B cell (primary cell): ENCODE data around the gene NPAT. TPM values are rescaled to one million over a fixed set of nuclear protein-coding genes. Genes with fewer than 3 reads are reported as not detected.

ENCODE experiments used
- ATAC-seq: fragments of 200-7000 bp; cut with Tn5 transposase; one replicate; pipeline ENCODE4 v1.10.0; 2021; ENCODE audit warnings: low read depth, mild to moderate bottlenecking, moderate number of reproducible peaks, moderate library complexity
- CTCF ChIA-PET: fragments of 350-600 bp; sonication (Branson Sonifier 250); formaldehyde crosslinking; loops from one replicate; lab custom pipeline; 2021; ENCODE audit warnings: antibody characterized with exemption, inconsistent platforms; lab: Charles Lee
- POLR2A ChIA-PET: fragments of 350-600 bp; sonication (Branson Sonifier 250); formaldehyde crosslinking; loops from one replicate; lab custom pipeline; 2021; ENCODE audit warnings: antibody characterized with exemption; lab: Charles Lee
- DNase-seq: peaks from one replicate; pipeline ENCODE4 v3.0.0; 2013
- H2AFZ ChIP-seq: 2 replicates; pipeline ENCODE4 v1.6.1; 2012; ENCODE audit warnings: mild to moderate bottlenecking, low read depth, low read length; ENCODE audit not compliant: insufficient read depth, poor library complexity, severe bottlenecking
- H3K27ac ChIP-seq, 2 donors: 1 replicate in 1 of 2; 2 replicates in 1 of 2; pipeline ENCODE4 v1.5.1; 2012 to 2013; ENCODE audit warnings: low read length in 2 of 2, mild to moderate bottlenecking in 2 of 2, moderate library complexity in 1 of 2
- H3K27me3 ChIP-seq, 4 experiments: fragments of 200-600 bp in 1 of 4; sonication (generic) in 1 of 4; replicated peaks in 1 of 4; 1 replicate in 2 of 4; 2 replicates in 2 of 4; pipeline versions ENCODE4 v1.6.1 to v1.7.0; 2013 to 2016; ENCODE audit warnings: low read length in 3 of 4, mild to moderate bottlenecking in 2 of 4, mixed read lengths in 1 of 4, moderate library complexity in 1 of 4; ENCODE audit not compliant: insufficient read depth in 4 of 4, control insufficient read depth in 3 of 4; ENCODE audit errors: control extremely low read depth in 1 of 4
- H3K36me3 ChIP-seq, 2 experiments: replicated peaks in 1 of 2; 1 replicate in 1 of 2; 2 replicates in 1 of 2; pipeline versions ENCODE4 v1.6.1 to v1.7.1; 2013; ENCODE audit warnings: low read length in 1 of 2; ENCODE audit not compliant: insufficient read depth in 2 of 2, control insufficient read depth in 1 of 2; ENCODE audit errors: control extremely low read depth in 1 of 2, extremely low read depth in 1 of 2
- H3K4me1 ChIP-seq, 2 donors: fragments of 200-600 bp in 1 of 2; sonication (generic) in 1 of 2; 1 replicate in 1 of 2; 2 replicates in 1 of 2; pipeline versions ENCODE4 v1.5.1 to v1.6.1; 2013 to 2017; ENCODE audit warnings: low read length in 2 of 2; ENCODE audit not compliant: control insufficient read depth in 2 of 2, insufficient read depth in 2 of 2
- H3K4me2 ChIP-seq: replicated peaks from 2 replicates; pipeline ENCODE3; 2012; ENCODE audit warnings: mild to moderate bottlenecking, low read depth, low read length; ENCODE audit not compliant: poor library complexity, severe bottlenecking
- H3K4me3 ChIP-seq, 5 experiments: fragments of 200-600 bp in 1 of 5; sonication (generic) in 1 of 5; 1 replicate in 3 of 5; 2 replicates in 2 of 5; pipeline versions ENCODE4 v1.5.1 to v1.7.0; 2011 to 2016; ENCODE audit warnings: low read length in 4 of 5, mild to moderate bottlenecking in 4 of 5, low read depth in 2 of 5, control low read depth in 1 of 5, moderate library complexity in 1 of 5; ENCODE audit not compliant: insufficient read depth in 1 of 5; ENCODE audit errors: control extremely low read depth in 1 of 5, extremely low read depth in 1 of 5
- H3K79me2 ChIP-seq: fragments of 200-600 bp; sonication (generic); one replicate; pipeline ENCODE4 v1.6.0; 2016; ENCODE audit warnings: low read length; ENCODE audit not compliant: control insufficient read depth, insufficient read depth
- H3K9ac ChIP-seq: fragments of 200-600 bp; sonication (generic); 2 replicates; pipeline ENCODE4 v1.6.1; 2017; ENCODE audit warnings: mild to moderate bottlenecking, low read length, moderate library complexity
- H3K9me3 ChIP-seq, 3 donors: one replicate each; pipeline versions ENCODE4 v1.6.1 to v1.7.1; 2013; ENCODE audit warnings: low read length in 2 of 3; ENCODE audit not compliant: control insufficient read depth in 2 of 3, insufficient read depth in 1 of 3; ENCODE audit errors: control extremely low read depth in 1 of 3
- H4K20me1 ChIP-seq: 2 replicates; pipeline ENCODE4 v1.6.0; 2012; ENCODE audit warnings: mild to moderate bottlenecking, low read length; ENCODE audit not compliant: insufficient read depth, control insufficient read depth, poor library complexity, severe bottlenecking
- H3K27ac Mint-ChIP-seq: one replicate; pipeline ENCODE4 v1.8.0; 2021; ENCODE audit warnings: mixed read lengths
- H3K27me3 Mint-ChIP-seq: one replicate; pipeline ENCODE4 v1.8.0; 2021; ENCODE audit warnings: mixed read lengths
- H3K4me1 Mint-ChIP-seq: one replicate; pipeline ENCODE4 v1.8.0; 2021; ENCODE audit warnings: mixed read lengths
- H3K4me3 Mint-ChIP-seq: one replicate; pipeline ENCODE4 v1.8.0; 2021; ENCODE audit warnings: mixed read lengths
- H3K9me3 Mint-ChIP-seq: one replicate; pipeline ENCODE4 v1.8.0; 2022; ENCODE audit warnings: mixed read lengths; ENCODE audit not compliant: insufficient read depth
- EZH2 ChIP-seq: IDR thresholded peaks from 2 replicates; pipeline ENCODE4 v1.6.1; 2012; ENCODE audit warnings: borderline replicate concordance, low read depth, mild to moderate bottlenecking, moderate library complexity, low read length; ENCODE audit not compliant: insufficient read depth, poor library complexity, severe bottlenecking
- WGBS: methylation state at CpG from one replicate; pipeline ENCODE4 v1.1.5; 2013; ENCODE audit warnings: missing lambda C conversion rate; ENCODE audit not compliant: insufficient coverage; 5-methylcytosine and 5-hydroxymethylcytosine counted together
- intact Hi-C: fragments of 100-400 bp; cut with micrococcal nuclease; formaldehyde crosslinking; loops from one replicate; pipeline ENCODE4 v1.10.0; 2022
- polyA plus RNA-seq: library from polyadenylated mRNA; depleted of rRNA; stranded (reverse); fragments of >200 nt; gene quantifications from 2 replicates; pipeline ENCODE4 v1.2.3, GENCODE V29; 2012
- total RNA-seq, 2 donors: library from RNA; stranded (reverse); fragments of 120-200 nt in 1 of 2; gene quantifications; 1 replicate in 1 of 2; 2 replicates in 1 of 2; pipeline versions ENCODE4 v1.2.3 to v1.2.4, GENCODE V29; 2013 to 2022
- TF ChIP-seq, protein P1 (sequence below): fragments of 200-600 bp; IDR thresholded peaks from one replicate; pipeline ENCODE4 v1.8.0; 2022; ENCODE audit warnings: antibody characterized with exemption, mild to moderate bottlenecking

NPAT gene
- total and polyA plus RNA-seq, 2 donors (not counting 1 experiment from before 2014, with no cell fraction given) = 8.8 to 51.7 TPM

DNA sequence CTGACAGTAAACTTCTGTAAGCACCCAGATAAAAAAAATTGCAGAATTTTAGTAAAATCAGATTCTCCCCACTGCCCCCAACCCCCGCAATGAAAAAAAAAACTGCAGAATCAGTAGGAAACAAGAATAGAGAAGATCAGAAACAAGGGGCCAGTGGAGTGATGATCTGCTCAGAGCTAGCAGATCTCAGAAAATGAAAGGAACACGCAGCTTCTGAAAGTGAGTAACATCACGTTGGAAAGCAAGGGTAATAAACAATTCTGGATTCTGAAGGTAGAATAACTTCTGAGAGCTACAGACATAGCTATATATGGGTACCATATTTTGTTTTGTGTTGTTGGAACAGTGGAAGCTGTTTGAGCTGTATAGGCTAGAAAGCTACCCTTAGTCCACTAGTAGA, 77.8 kb downstream of the NPAT start:
- H3K9me3 ChIP-seq = no peaks in the 10 kb centered on the region
- POLR2A ChIA-PET = no interaction called here
- DNase-seq = no peak
- no peak overlapping the region for H3K9ac ChIP-seq
- H3K4me3 ChIP-seq = no peak overlapping the region
- H3K4me1 ChIP-seq = no peaks in the 10 kb centered on the region
- CTCF ChIA-PET = no interaction called here
- no peaks in the 10 kb centered on the region for H3K4me1 Mint-ChIP-seq
- no peak overlapping the region for H3K4me3 Mint-ChIP-seq
- no peaks in the 10 kb centered on the region for H3K27me3 ChIP-seq
- H3K27ac ChIP-seq = no peak overlapping the region
- TF ChIP-seq, protein P1, sequence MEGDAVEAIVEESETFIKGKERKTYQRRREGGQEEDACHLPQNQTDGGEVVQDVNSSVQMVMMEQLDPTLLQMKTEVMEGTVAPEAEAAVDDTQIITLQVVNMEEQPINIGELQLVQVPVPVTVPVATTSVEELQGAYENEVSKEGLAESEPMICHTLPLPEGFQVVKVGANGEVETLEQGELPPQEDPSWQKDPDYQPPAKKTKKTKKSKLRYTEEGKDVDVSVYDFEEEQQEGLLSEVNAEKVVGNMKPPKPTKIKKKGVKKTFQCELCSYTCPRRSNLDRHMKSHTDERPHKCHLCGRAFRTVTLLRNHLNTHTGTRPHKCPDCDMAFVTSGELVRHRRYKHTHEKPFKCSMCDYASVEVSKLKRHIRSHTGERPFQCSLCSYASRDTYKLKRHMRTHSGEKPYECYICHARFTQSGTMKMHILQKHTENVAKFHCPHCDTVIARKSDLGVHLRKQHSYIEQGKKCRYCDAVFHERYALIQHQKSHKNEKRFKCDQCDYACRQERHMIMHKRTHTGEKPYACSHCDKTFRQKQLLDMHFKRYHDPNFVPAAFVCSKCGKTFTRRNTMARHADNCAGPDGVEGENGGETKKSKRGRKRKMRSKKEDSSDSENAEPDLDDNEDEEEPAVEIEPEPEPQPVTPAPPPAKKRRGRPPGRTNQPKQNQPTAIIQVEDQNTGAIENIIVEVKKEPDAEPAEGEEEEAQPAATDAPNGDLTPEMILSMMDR = no peak
- no peak for TF ChIP-seq EZH2
- H3K27me3 Mint-ChIP-seq = no peaks in the 10 kb centered on the region
- no peak overlapping the region for H2AFZ ChIP-seq
- H3K9me3 Mint-ChIP-seq = no peaks in the 10 kb centered on the region
- no peaks in the 10 kb centered on the region for H3K79me2 ChIP-seq
- H4K20me1 ChIP-seq = no peaks in the 10 kb centered on the region
- WGBS = 93% methylated on average over 2 of the region's 3 CpGs
- peaks cover 2 to 74% of the 10 kb centered on the region in 2 experiments for H3K36me3 ChIP-seq
- no peak for ATAC-seq
- H3K4me2 ChIP-seq = no peak overlapping the region
- intact Hi-C loops = no loop called here
- no peak overlapping the region for H3K27ac Mint-ChIP-seq

DNA sequence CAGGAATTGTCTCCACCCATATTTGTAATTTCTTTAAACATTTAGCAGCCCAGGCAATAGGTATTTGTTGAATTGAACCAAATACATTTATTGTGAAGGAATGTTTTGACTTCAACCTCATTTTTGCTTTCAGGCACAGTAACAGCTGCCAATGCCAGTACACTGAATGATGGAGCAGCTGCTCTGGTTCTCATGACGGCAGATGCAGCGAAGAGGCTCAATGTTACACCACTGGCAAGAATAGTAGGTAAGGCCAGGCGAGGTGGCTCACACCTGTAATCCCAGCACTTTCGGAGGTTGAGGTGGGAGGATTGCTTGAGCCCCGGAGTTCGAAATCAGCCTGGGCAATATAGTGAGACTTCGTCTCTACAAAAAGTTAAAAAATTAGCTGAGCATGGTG, 80.1 kb downstream of the NPAT start:
- ChIA-PET CTCF (no interaction called here), POLR2A (no interaction called here)
- H3K4me2 ChIP-seq = no peak overlapping the region
- H3K27ac ChIP-seq = no peak overlapping the region
- no peaks in the 10 kb centered on the region for H3K27me3 ChIP-seq
- no peak overlapping the region for H3K4me3 Mint-ChIP-seq
- no peaks in the 10 kb centered on the region for H4K20me1 ChIP-seq
- no peaks in the 10 kb centered on the region for H3K4me1 ChIP-seq
- H3K79me2 ChIP-seq = no peaks in the 10 kb centered on the region
- ATAC-seq (no peak), DNase-seq (no peak)
- H3K9ac ChIP-seq = no peak overlapping the region
- intact Hi-C loops = no loop called here
- H3K4me1 Mint-ChIP-seq = no peaks in the 10 kb centered on the region
- H3K9me3 ChIP-seq = no peaks in the 10 kb centered on the region
- 98% methylated on average over 6 of the region's 7 CpGs for WGBS
- H3K27me3 Mint-ChIP-seq = no peaks in the 10 kb centered on the region
- no peak overlapping the region for H2AFZ ChIP-seq
- H3K9me3 Mint-ChIP-seq = no peaks in the 10 kb centered on the region
- no peak overlapping the region for H3K4me3 ChIP-seq
- H3K27ac Mint-ChIP-seq = no peak overlapping the region
- TF ChIP-seq, protein P1 = no peak
- no peak for TF ChIP-seq EZH2
- peaks cover 4 to 61% of the 10 kb centered on the region in 2 experiments for H3K36me3 ChIP-seq
